DMS153 (cell line): ENCODE measurements around the gene MRPL42.

Experiments
- DNase-seq: peaks from one replicate; lab custom pipeline; 2025; lab: John Stamatoyannopoulos, UW

MRPL42 gene

DNA sequence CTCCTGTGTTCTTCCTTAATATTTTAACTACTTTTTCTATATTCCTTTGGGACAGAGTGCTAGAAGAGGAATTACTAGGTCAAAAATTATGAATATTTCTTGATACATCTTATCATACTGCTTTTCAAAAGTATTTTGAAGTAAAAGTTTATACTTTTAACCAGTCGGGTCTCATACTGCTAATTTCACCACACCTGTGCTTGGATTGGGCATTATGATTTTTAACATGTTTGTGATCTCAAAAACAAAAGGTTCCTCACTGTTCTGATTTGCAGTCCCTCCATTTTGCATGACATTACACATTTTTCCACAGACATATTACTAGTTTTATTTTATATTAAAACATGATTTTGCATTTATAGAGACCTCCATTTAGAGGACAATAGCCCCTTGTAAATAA lies 32.9 kb downstream of the MRPL42 start:
- DNase-seq, result no peak

DNA sequence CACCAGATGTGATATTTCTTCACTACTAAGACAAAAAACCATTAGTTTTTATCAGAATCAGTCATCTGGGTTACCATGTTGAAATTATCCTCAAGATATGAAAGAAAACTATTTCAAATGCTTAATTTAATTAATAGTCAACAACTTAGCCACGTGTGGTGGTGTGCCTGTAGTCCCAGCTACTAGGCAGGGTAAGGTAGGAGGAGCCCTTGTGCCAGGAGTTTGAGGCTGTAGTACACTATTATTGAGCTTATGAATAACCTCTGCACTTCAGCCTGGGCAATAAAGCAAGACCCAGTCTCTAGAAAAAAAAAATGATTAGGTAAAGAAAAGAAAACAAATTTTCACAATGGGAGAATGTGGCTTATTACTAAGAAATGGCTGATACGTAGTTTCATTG lies 33.4 kb downstream of the MRPL42 start:
- no peak for DNase-seq

GRCh38 chr12:93502802-93503623 lies 35.7 kb downstream of the MRPL42 start:
- DNase-seq, result no peak

DNA sequence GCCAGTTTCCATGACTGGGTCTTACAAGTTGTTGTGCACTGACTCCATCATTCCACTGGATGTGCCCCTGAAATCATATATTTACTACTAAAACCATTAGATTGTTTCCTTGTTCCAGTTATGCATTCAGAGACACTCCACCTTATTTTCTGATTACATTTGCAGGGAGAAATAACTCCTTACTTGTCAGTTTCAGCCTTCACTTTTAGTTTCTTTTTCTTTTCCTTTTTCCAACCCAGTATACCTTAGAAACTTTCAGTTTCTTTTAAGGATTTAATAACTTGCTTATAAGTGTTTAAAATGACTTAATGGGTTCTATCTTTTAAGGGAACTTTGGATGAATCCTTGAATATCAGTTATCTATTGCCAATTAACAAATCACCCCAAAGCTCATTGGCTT lies 39.9 kb downstream of the MRPL42 start:
- no peak for DNase-seq

DNA sequence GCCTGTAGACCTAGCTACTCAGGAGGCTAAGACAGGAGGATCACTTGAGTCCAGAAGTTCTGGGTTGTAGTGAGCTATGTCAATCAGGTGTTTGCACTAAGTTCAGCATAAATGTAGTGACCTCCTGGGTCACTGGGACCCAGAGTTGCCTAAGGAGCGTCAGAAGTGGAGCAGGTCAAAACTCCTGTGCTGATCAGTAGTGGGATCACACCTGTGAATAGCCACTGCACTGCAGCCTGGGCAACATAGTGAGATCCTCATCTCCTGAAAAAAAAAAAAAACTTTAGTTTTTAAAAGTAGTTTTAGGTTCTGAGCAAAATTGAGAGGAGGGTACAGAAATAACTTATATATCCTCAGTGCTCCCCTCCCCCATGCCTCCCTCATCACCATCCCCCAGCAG lies 42.2 kb downstream of the MRPL42 start:
- DNase-seq, result no peak

DNA sequence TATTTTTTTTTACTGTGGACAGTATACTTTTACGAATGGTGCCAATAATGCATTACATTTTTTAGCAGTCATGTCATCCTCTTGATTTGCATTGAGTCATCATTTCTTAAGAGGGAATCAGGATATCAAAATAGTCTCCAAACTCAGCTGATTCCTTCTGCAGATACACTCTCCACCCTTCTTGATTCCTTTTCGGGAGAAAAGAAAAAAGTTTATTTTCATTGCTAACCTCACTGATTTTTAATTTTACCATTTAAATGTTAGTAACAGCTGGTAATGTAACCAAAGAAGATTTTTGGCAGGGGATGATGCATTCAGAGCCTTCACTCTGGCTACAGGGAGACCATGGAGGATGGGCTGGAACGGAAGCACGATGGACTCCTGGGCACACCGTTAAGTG lies 47.5 kb downstream of the MRPL42 start:
- DNase-seq, result no peak

DNA sequence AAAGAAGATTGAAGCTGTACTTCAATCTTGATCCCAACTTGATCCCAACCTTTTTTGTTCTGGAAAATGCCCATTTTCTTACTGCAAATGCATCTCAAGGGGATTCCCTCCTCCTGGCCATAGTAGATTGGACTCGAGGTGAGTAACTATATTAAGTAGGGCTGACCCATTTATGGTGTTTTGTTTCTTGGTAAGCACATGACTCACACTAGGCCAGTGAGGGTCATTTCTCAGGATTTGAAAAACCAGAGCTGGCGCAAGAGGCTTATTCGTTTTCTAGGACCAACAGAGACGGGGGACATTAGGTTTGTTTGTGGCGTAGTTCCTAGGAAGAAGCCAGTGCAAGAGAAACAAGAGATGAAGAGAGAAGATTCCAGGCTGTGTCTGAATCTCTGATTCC lies 51.4 kb downstream of the MRPL42 start:
- DNase-seq, result no peak

DNA sequence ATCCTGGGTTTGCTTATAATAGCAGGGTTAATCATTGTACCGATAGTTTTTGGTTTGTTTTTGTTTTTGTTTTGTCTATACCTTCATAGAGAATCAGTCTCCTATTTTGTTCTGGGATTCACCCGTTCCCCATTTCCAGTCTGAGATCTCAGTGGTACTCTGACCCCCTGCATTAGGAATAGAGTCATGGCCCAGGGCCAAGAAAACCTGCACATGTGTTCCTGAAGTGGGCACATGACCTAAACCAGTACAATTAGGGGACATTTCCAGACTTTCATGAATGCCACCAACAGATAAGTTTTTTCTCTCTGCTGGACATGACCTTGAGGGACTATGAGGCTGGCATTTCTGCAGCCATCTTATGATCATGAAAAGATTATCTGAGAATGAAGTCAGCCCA lies 52.5 kb downstream of the MRPL42 start:
- no peak for DNase-seq

GRCh38 chr12:93520454-93520853 lies 53.1 kb downstream of the MRPL42 start:
- DNase-seq, result no peak

DNA sequence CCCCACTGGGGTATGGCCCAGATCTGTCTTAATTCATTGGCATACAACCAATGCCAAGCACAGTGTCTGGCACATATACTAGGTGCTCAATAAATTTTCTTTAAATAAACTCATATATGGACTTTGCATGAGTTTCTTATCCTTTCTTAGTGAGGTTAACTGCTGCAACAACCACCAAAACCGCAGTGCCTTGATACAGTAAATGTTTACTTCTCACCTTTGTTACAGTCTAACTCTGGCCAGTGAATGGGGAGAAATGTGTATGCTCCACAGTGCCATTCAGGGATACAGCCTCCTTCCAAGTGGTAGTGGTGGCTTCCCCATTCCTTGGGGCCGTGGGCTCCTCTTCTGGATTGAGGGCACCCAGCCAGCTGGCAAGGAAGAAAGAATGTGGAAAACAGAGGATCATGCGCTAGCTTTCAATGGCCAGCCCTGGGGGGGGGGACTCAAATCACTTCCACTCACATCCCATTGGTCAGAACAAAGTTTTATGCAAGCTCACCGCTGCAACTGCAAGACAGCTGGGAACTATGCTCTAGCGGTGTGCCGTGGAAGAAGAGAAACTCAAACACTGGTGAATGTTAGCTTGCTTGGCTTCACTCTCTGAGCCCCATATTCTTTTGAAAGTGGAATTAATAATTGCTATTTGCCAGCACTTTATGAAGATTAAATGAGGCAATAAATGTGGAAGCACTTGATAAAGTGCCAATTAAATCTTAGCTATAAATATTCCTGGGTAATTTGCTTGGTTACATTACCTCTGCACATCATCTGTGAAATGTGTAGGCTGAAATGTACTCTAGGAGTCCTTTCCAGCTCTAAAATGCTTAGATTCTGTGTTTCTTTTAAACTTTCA lies 54.1 kb downstream of the MRPL42 start:
- DNase-seq, result no peak

DNA sequence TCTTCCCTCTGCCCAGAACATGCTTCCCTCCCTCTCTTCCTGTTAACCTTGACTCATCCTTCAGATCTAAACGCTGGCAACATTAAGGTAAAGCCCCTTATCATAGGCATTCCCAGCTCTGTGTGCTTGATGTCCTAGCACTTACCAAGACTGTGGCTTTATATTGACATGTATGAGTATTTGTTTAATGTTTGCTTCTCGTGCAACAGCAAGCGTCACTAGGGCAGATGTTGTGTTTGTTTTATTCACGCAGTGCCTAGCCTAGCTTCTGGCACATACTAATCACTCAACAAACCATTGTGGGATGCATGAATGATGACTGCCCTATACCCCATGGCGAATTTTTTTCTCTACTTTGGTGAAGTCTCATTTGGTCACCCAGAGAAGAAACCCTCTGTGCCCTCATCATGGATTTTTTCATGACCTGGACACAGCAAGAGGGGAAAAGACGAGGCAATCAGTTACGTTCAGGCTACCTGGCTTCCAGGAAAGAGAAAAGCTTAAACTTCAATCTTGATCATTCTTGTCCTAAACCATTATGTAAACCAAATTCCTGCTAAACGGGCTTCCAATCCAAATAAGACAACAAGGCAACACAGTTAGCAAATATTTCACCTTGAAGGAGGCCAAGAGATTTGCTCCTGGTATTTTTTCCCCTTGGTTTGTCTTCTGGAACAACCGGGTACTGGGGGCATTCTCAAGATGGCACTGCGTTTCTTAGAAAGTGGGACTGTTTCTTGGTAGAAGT lies 57.2 kb downstream of the MRPL42 start:
- DNase-seq, result no peak

DNA sequence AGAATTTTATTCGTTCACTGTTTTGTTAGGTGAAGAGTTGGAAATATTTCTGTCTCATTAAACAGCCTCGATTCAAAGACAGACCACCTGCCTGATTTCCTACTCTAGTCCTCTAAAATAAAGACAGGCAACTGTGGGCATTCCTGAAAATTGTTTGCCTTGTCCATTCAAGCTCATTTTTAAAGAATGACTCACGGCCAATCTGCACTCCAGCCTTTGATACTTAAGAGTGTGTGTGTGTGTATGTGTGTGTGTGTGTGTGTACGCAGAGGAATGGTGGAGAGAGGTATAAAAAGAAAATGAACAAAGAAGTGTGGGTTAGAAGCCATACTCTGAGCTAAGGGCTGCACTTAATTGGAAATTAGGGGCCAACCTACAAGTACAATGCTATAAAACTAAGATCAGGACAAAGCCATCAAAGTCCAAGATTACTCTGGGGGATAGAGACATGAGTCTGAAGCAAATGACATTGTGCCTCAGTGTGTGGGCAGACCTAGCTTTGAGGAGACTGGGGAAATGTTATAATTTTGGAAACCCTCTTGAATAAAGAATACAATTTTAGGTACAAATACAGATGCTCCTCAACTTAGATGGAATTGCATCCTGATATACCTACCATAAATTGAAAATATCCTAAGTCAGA lies 59.6 kb downstream of the MRPL42 start:
- DNase-seq, result no peak

- DNase-seq, result no peak
Measured at GRCh38 chr12:93530358-93530757, 63.0 kb downstream of the MRPL42 start.

GRCh38 chr12:93533310-93533709 lies 66.0 kb downstream of the MRPL42 start:
- no peak for DNase-seq

DNA sequence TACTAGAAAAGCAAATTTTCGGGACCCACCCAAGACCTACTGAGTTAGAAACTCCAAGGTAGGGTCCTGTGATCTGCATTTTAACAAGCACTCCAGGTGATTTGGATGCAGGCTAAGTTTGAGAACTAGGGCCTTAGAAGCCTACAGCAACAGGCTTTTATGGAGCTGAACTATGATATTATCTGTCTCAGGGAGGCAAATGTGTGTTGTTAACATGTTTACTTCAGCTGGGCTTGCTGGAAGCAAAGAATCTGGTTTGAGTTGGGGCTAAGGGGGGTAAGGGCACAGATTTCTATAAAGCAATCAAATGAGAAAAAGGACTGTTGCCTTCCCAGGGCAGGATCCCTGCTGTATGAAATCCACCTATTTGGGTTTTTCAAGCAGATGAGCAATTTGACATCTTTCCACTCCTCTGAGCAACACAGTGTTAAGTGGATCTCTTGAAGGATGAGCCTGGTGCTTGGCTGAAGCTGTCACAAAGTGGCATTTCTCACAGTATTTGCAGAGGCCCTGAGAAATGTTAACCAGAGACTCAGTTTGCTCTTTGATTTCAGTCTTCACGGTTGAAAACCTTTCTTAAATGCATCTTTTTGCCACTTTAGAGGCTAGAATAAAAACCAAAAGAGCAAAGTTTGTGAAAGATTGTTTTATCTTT lies 68.9 kb downstream of the MRPL42 start:
- no peak for DNase-seq

DNA sequence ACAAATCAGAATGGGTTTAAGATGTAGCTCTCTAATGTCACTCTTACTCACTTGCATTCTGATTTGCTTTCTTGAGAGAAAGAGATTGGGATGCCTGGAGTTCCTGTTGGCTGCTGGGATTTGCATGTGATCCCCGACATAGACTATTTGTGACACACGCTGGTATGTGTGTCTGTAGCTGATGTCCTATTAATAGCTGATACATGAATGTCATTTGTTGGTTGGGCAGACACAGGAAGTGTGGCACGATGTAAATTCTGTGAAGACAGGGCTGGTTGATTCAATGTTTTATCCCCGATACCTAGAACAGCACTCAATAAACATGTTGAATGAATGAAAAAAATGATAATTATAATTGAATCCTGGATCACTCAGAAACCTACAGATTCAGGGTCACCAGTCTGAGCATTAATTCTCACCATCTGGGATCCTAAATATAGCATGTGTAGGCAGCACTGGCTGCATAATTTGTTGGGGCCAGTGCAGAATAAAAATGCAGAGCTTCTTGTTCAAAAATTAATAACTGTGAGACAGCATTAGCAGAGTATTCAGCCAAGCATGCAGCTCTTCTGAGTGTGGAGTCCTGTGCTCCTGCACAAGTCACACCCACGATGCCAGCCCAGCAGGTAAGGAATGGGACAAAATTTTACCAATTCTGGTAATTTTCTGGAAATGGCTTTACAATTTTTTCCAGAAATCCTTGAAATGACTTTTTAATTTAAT lies 69.6 kb downstream of the MRPL42 start:
- no peak for DNase-seq

DNA sequence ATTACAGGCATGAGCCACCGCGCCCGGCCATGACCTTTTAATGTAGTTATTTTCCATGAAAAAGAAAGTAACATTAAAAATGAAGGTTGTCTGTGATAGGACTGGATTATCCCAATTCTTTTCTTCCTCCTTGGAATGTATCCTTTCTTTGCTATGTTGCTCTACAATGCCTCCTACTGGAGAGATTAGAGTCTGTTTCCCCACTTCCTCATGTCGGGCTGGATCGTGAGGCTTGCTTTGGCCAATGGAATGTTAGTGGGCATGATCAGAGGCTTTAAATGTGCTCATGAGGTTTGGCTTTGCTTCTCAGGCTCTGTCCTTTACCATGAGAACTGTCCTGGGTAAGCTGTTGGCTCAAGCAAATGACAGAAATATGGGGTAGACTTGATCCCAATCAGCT lies 70.5 kb downstream of the MRPL42 start:
- no peak for DNase-seq

GRCh38 chr12:93539821-93540220 lies 72.5 kb downstream of the MRPL42 start:
- no peak for DNase-seq

DNA sequence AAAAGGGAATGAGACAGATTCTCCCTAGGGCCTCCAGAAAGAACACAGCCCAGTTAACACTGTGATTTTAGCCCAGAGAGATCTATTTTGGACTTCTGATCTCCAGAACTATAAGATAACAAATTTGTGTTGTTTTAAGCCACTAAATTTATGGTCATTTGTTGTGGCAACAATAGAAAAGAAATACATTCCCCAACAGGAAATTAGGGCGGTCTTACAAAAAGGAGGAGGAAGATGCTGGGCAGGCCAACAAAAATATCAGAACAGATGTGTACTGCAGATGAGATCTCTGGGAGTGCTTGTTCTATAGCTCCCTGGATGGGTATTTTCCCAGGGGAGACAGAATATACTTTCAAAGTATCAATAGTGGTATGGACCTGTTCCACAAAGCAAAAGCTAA lies 73.2 kb downstream of the MRPL42 start:
- DNase-seq, result no peak

GRCh38 chr12:93541578-93542225 lies 74.4 kb downstream of the MRPL42 start:
- no peak for DNase-seq
